CD4-positive, alpha-beta T cell treated with Interleukin-15 for 1 hour (primary cell): ENCODE results near the gene GLDC.
"Not testable (repeated sequence)": the region's sequence is repeated elsewhere in the genome, so short reads cannot be mapped to it uniquely, and the experiment has no call there.

ENCODE experiments used
- DNase-seq: peaks from one replicate; pipeline ENCODE4 v3.0.0-alpha.2; 2020

The GLDC gene

GRCh38 chr9:6660512-6660911 lies 15.0 kb upstream of the GLDC start:
- no peak for DNase-seq

GRCh38 chr9:6658628-6659353 lies 13.3 kb upstream of the GLDC start:
- no peak for DNase-seq

- DNase-seq: no peak
Measured at GRCh38 chr9:6656614-6657300, 11.2 kb upstream of the GLDC start.

- DNase-seq: no peak
Measured at GRCh38 chr9:6655036-6655435, 9.5 kb upstream of the GLDC start.

GRCh38 chr9:6646293-6646636 lies 736 bp upstream of the GLDC start:
- DNase-seq: no peak

GRCh38 chr9:6645105-6645354 lies 499 bp downstream of the GLDC start:
- DNase-seq: not testable (repeated sequence)

GRCh38 chr9:6644346-6645104 lies 1.0 kb downstream of the GLDC start:
- no peak for DNase-seq

GRCh38 chr9:6641961-6642360 lies 3.6 kb downstream of the GLDC start:
- DNase-seq: no peak

GRCh38 chr9:6641561-6641960 lies 4.0 kb downstream of the GLDC start:
- no peak for DNase-seq

GRCh38 chr9:6641056-6641455 lies 4.5 kb downstream of the GLDC start:
- no peak for DNase-seq

GRCh38 chr9:6640268-6641051 lies 5.1 kb downstream of the GLDC start:
- DNase-seq: no peak

GRCh38 chr9:6639622-6640021 lies 5.9 kb downstream of the GLDC start:
- no peak for DNase-seq

GRCh38 chr9:6634444-6634843 lies 11.1 kb downstream of the GLDC start:
- DNase-seq: no peak

- no peak for DNase-seq
Measured at GRCh38 chr9:6633378-6633777, 12.2 kb downstream of the GLDC start.

- peak; percentile 33 for DNase-seq
Measured at GRCh38 chr9:6632516-6633183, 12.9 kb downstream of the GLDC start.

GRCh38 chr9:6631207-6631512 lies 14.4 kb downstream of the GLDC start:
- no peak for DNase-seq

GRCh38 chr9:6630502-6631206 lies 14.9 kb downstream of the GLDC start:
- DNase-seq: no peak

- no peak for DNase-seq
Measured at GRCh38 chr9:6628704-6629103, 16.8 kb downstream of the GLDC start.

GRCh38 chr9:6625363-6625762 lies 20.2 kb downstream of the GLDC start:
- DNase-seq: no peak

GRCh38 chr9:6622784-6623183 lies 22.7 kb downstream of the GLDC start:
- DNase-seq: not testable (repeated sequence)

- no peak for DNase-seq
Measured at GRCh38 chr9:6620796-6621195, 24.7 kb downstream of the GLDC start.

GRCh38 chr9:6620353-6620752 lies 25.2 kb downstream of the GLDC start:
- no peak for DNase-seq

- DNase-seq: no peak
Measured at GRCh38 chr9:6619909-6620308, 25.6 kb downstream of the GLDC start.
